ENCODE measurements around the gene EFCC1. TPM values are rescaled to one million over a fixed set of nuclear protein-coding genes. Genes with fewer than 3 reads are reported as not detected.

Gene EFCC1
- total and polyA plus RNA-seq, 2 donors from 2014 or later = 2.4 to 3.7 TPM

DNA sequence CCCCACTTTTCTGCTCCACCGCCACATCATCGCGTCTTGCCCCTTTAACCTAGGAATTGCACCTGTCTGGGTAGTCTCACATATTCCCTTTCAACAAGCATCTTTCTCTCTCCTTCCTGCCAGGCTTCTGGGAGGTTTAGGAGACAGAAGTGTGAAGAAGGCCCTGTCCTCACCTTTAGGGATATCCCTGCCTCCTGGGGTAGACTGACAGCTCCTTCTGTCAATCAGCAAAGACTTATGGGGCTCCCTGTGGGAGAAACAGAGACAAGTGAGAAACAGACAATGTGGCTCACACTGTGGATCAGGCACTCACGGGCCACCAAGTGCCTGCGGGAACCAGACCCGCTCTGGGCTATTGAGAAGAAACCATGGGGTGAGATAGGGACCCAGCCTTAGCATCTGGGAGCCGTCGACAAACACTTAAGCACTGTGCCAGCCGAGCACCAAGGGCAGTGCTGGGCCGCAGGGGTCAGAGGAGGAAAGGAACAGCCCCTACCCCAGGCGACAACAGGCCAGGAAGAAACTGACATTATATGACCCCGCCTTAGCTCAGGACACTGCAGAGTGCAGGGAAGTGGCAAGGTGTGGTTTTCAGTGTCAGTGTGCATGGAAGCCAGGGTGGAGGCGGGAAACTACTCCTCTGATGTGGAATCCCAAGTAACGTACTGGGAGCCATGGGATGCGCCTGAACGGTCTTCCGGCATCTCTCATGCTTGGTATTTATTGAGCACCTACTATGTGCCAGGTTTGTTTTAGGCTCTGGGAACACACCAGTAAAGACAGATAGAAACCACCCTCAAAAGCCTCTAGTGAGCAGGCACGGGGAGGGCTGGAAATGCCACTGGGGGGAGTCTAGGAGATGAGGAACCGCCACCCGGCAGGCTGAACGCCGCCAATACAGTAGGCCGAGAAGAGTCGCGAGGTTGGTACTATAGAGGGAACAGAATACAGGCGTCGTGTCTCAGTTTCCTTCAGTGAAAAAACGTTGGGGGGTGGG, 1.8 kb downstream of the EFCC1 start:
- TF ChIP-seq, protein P1, sequence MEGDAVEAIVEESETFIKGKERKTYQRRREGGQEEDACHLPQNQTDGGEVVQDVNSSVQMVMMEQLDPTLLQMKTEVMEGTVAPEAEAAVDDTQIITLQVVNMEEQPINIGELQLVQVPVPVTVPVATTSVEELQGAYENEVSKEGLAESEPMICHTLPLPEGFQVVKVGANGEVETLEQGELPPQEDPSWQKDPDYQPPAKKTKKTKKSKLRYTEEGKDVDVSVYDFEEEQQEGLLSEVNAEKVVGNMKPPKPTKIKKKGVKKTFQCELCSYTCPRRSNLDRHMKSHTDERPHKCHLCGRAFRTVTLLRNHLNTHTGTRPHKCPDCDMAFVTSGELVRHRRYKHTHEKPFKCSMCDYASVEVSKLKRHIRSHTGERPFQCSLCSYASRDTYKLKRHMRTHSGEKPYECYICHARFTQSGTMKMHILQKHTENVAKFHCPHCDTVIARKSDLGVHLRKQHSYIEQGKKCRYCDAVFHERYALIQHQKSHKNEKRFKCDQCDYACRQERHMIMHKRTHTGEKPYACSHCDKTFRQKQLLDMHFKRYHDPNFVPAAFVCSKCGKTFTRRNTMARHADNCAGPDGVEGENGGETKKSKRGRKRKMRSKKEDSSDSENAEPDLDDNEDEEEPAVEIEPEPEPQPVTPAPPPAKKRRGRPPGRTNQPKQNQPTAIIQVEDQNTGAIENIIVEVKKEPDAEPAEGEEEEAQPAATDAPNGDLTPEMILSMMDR (IDR thresholded peaks at IDR 0.05; ENCODE audit: borderline replicate concordance, extremely low read depth, insufficient read depth) = no peak
- DNase-seq = no peak
- Histone ChIP-seq H3K4me3 (ENCODE audit: low read length in 3 of 3) (peak overlapping the region in 1 of 3 donors; percentile 51), H3K27me3 (ENCODE audit: control insufficient read depth, insufficient read depth, low read length) (peaks cover 25% of the 10 kb centered on the region), H3K9ac (ENCODE audit: low read length in 3 of 3) (no peak overlapping the region), H3K27ac (ENCODE audit: low read depth in 2 of 2, low read length in 2 of 2) (no peak overlapping the region), H3K9me3 (ENCODE audit: control insufficient read depth in 2 of 3, insufficient read depth in 1 of 3, low read length in 3 of 3) (no peaks in the 10 kb centered on the region), H3K4me1 (ENCODE audit: control insufficient read depth in 2 of 3, insufficient read depth in 2 of 3, low read depth in 1 of 3, low read length in 3 of 3) (peaks cover 0 to 26% (median 0%) of the 10 kb centered on the region in 3 donors), H3K36me3 (ENCODE audit: control insufficient read depth in 2 of 3, insufficient read depth in 3 of 3, low read length in 3 of 3) (no peaks in the 10 kb centered on the region)
- intact Hi-C loops (cut with DNase I) = no loop called here
- no peak for FAIRE-seq

DNA sequence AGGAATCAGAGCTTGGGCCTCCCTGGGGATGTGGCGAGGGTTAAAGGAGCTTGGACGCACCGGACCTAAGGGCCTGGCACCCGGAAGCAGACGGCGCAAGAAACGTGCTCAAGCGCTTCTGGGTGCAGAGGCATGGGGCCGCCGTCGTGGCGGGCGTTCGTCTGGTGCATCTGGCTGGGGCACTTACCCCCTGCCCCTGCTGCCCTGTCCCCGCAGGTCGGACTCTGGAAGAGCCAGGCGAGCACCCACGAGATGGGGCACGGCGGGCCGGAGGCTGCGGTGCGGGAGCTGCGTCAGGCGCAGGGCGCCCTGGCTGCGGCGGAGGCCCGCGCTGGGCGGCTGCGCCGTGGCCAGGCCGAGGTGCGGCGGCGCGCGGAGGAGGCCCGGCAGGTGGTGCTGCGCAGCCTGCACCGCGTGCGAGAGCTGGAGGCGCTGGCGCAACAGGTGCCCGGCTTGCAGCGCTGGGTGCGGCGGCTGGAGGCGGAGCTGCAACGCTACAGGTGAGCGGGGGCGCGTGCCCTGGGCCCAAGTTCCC, 2.5 kb downstream of the EFCC1 start:
- H3K4me1 ChIP-seq (ENCODE audit: control insufficient read depth in 2 of 3, insufficient read depth in 2 of 3, low read depth in 1 of 3, low read length in 3 of 3) = peaks cover 0 to 26% (median 0%) of the 10 kb centered on the region in 3 donors
- TF ChIP-seq, protein P1 (IDR thresholded peaks at IDR 0.05; ENCODE audit: borderline replicate concordance, extremely low read depth, insufficient read depth) = peak; percentile 28
- peak overlapping the region in 1 of 3 donors; percentile 51 for H3K4me3 ChIP-seq (ENCODE audit: low read length in 3 of 3)
- no peak overlapping the region for H3K27ac ChIP-seq (ENCODE audit: low read depth in 2 of 2, low read length in 2 of 2)
- intact Hi-C loops (cut with DNase I) = no loop called here
- H3K27me3 ChIP-seq (ENCODE audit: control insufficient read depth, insufficient read depth, low read length) = peaks cover 25% of the 10 kb centered on the region
- H3K36me3 ChIP-seq (ENCODE audit: control insufficient read depth in 2 of 3, insufficient read depth in 3 of 3, low read length in 3 of 3) = no peaks in the 10 kb centered on the region
- H3K9ac ChIP-seq (ENCODE audit: low read length in 3 of 3) = no peak overlapping the region
- FAIRE-seq (no peak), DNase-seq (peak in 4 of 5 donors; percentile 64 to 79 (median 71))
- H3K9me3 ChIP-seq (ENCODE audit: control insufficient read depth in 2 of 3, insufficient read depth in 1 of 3, low read length in 3 of 3) = no peaks in the 10 kb centered on the region

DNA sequence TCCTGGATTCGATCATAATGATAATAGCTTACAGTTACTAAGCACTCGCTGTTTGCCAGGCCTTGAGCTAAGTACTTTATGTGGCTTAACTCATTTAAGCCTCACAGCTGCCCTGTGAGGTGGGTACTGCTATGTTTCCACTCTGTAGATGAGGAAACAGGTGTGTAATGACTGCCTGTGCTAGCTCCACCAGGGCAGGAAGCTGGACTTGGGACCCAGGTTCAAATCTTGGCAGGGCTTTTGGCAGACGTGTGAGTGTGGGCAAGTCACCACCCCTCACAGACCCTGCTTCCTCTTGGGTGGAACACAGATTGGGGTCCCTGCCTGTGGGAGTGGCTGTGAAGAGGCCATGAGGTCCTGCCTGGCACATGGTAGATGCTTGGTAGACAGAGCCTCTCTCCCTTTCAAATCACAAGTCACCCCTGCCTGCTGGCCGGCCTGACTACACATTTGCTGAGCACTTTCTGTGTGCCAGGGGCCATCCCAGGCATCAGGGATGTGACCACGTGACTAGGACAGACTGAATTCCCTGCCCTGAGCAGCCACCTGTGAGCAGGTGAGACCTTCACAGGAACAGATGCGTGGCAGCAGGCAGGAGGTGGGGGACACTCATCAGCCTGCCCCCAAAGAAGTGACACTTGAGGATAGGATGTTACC, 3.7 kb downstream of the EFCC1 start:
- TF ChIP-seq, protein P1 (IDR thresholded peaks at IDR 0.05; ENCODE audit: borderline replicate concordance, extremely low read depth, insufficient read depth) = no peak
- intact Hi-C loops (cut with DNase I) = no loop called here
- no peak for FAIRE-seq
- DNase-seq = no peak
- H3K9ac ChIP-seq (ENCODE audit: low read length in 3 of 3) = no peak overlapping the region
- peak overlapping the region in 1 of 2 donors; percentile 2 for H3K27ac ChIP-seq (ENCODE audit: low read depth in 2 of 2, low read length in 2 of 2)
- H3K9me3 ChIP-seq (ENCODE audit: control insufficient read depth in 2 of 3, insufficient read depth in 1 of 3, low read length in 3 of 3) = no peaks in the 10 kb centered on the region
- H3K36me3 ChIP-seq (ENCODE audit: control insufficient read depth in 2 of 3, insufficient read depth in 3 of 3, low read length in 3 of 3) = no peaks in the 10 kb centered on the region
- H3K4me3 ChIP-seq (ENCODE audit: low read length in 3 of 3) = no peak overlapping the region
- H3K4me1 ChIP-seq (ENCODE audit: control insufficient read depth in 2 of 3, insufficient read depth in 2 of 3, low read depth in 1 of 3, low read length in 3 of 3) = peaks cover 0 to 26% (median 0%) of the 10 kb centered on the region in 3 donors
- peaks cover 24% of the 10 kb centered on the region for H3K27me3 ChIP-seq (ENCODE audit: control insufficient read depth, insufficient read depth, low read length)
